Osteoblast (primary cell): Measurements from ENCODE around the gene TRAPPC13. TPM values are rescaled to one million over a fixed set of nuclear protein-coding genes. Genes with fewer than 3 reads are reported as not detected.

Source experiments
- DNase-seq: peaks from one replicate; pipeline ENCODE4 v3.0.0; 2011; ENCODE audit warnings: low spot score, mixed read lengths; ENCODE audit not compliant: insufficient read length; ENCODE audit errors: missing footprints
- H2AFZ ChIP-seq: 2 replicates; pipeline ENCODE4 v1.6.0; 2011; ENCODE audit warnings: mild to moderate bottlenecking, low read length
- H3K27ac ChIP-seq: 2 replicates; pipeline ENCODE4 v1.5.1; 2011; ENCODE audit warnings: mild to moderate bottlenecking, low read depth, low read length, moderate library complexity
- H3K27me3 ChIP-seq: 2 replicates; pipeline ENCODE4 v1.6.0; 2012; ENCODE audit warnings: mild to moderate bottlenecking, control low read depth, inconsistent platforms, low read length, moderate library complexity; ENCODE audit not compliant: insufficient read depth
- H3K36me3 ChIP-seq: 2 replicates; pipeline ENCODE4 v1.5.1; 2011; ENCODE audit warnings: mild to moderate bottlenecking, low read length, control low read depth, moderate library complexity; ENCODE audit not compliant: insufficient read depth
- H3K4me1 ChIP-seq: 2 replicates; pipeline ENCODE4 v1.5.1; 2011; ENCODE audit warnings: mild to moderate bottlenecking, low read length, control low read depth, moderate library complexity; ENCODE audit not compliant: insufficient read depth
- H3K4me2 ChIP-seq: 2 replicates; pipeline ENCODE4 v1.6.0; 2011; ENCODE audit warnings: mild to moderate bottlenecking, low read length; ENCODE audit not compliant: insufficient read depth
- H3K4me3 ChIP-seq: fragments of 200-600 bp; sonication (generic); 3 replicates; pipeline ENCODE4 v1.5.1; 2012; ENCODE audit warnings: mild to moderate bottlenecking, low read length, inconsistent platforms; ENCODE audit not compliant: insufficient read depth
- H3K79me2 ChIP-seq: 2 replicates; pipeline ENCODE4 v1.6.0; 2012; ENCODE audit warnings: mild to moderate bottlenecking, low read length, control low read depth, inconsistent platforms; ENCODE audit not compliant: insufficient read depth
- H3K9me3 ChIP-seq: 2 replicates; pipeline ENCODE4 v1.5.1; 2011; ENCODE audit warnings: low read depth, low read length, control low read depth
- H4K20me1 ChIP-seq: 2 replicates; pipeline ENCODE4 v1.6.0; 2012; ENCODE audit warnings: mild to moderate bottlenecking, low read length, control low read depth; ENCODE audit not compliant: insufficient read depth
- CTCF ChIP-seq: IDR thresholded peaks from 2 replicates; pipeline ENCODE4 v1.5.1; 2011; ENCODE audit warnings: mild to moderate bottlenecking, low read depth, low read length, moderate library complexity; ENCODE audit errors: extremely low read depth
- total RNA-seq: library from RNA; depleted of rRNA; stranded (reverse); fragments of >200 nt; gene quantifications from 2 replicates; pipeline ENCODE4 v1.2.3, GENCODE V29; 2012

TRAPPC13 gene
- total RNA-seq, 1 donor, result 26.1 TPM

DNA sequence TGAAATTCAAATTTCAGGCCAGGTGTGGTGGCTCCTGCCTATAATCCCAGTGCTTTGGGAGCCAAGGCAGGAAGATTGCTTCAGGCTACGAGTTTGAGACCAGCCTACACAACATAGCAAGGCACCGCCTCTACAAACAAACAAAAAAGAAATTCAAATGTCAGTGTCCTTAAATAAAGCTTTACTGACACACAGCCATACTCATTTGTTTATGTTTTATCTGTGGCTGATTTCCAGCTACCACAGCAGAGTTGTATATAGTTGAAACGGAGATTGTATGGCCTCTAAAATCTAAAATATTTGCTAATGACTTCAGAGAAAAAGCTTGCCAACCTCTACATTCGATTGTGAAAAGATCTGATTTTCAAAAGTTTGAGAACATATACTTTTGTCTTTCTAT is 15.4 kb downstream of the TRAPPC13 start:
- no peaks in the 10 kb centered on the region for H4K20me1 ChIP-seq
- H3K4me1 ChIP-seq, result no peaks in the 10 kb centered on the region
- DNase-seq, result no peak
- H3K4me3 ChIP-seq, result no peak overlapping the region
- no peak for TF ChIP-seq CTCF
- H3K4me2 ChIP-seq, result no peak overlapping the region
- peaks cover 48% of the 10 kb centered on the region for H3K36me3 ChIP-seq
- H2AFZ ChIP-seq, result no peak overlapping the region
- H3K9me3 ChIP-seq, result no peaks in the 10 kb centered on the region
- H3K79me2 ChIP-seq, result no peaks in the 10 kb centered on the region
- no peaks in the 10 kb centered on the region for H3K27me3 ChIP-seq
- H3K27ac ChIP-seq, result no peak overlapping the region

DNA sequence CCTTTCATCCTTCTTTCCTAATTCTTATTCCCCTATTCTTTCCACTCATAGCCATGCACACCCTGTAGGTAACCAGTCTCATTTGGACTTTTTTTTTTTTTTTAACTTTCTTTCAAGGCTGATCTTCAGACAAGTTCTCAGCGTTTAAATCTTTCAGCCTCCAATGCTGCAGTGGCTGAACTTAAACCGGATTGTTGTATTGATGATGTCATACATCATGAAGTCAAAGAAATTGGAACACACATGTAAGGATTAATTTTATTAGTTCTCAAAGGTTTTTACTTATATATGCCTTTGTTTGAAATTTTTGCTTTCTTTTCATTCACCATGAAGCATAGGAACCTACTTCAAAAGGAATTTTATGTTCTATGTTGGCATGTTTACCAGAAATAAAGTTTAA is 22.1 kb downstream of the TRAPPC13 start:
- Histone ChIP-seq H3K27ac (no peak overlapping the region), H3K9me3 (no peaks in the 10 kb centered on the region), H3K36me3 (peaks cover 13% of the 10 kb centered on the region), H3K4me1 (no peaks in the 10 kb centered on the region), H3K27me3 (no peaks in the 10 kb centered on the region), H3K4me3 (no peak overlapping the region), H4K20me1 (no peaks in the 10 kb centered on the region), H3K79me2 (no peaks in the 10 kb centered on the region), H2AFZ (no peak overlapping the region), H3K4me2 (no peak overlapping the region)
- DNase-seq, result no peak
- TF ChIP-seq CTCF, result no peak

DNA sequence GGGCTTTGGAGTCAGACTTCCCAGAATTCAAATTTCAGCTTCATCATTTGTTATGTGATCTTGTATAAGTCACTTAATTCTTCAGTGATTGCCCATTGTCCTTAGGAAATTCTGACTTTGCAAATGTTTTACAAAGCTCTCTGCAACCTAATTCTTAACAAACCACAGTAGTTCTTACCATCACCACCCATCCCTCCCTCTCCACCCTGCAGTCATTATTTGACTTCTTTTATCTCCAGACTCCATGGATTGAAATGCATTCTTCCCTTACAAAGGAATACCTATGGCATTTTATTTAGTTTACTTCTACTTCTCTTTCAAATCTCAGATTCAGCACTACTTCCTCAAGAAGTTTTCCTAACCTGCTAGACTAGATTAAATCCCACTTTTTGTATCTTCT is 23.1 kb downstream of the TRAPPC13 start:
- Histone ChIP-seq H3K4me2 (no peak overlapping the region), H3K36me3 (peaks cover 13% of the 10 kb centered on the region), H3K4me1 (no peaks in the 10 kb centered on the region), H3K27ac (no peak overlapping the region), H2AFZ (no peak overlapping the region), H3K4me3 (no peak overlapping the region), H4K20me1 (no peaks in the 10 kb centered on the region), H3K9me3 (no peaks in the 10 kb centered on the region), H3K79me2 (no peaks in the 10 kb centered on the region), H3K27me3 (no peaks in the 10 kb centered on the region)
- DNase-seq, result peak; percentile 2
- no peak for TF ChIP-seq CTCF

GRCh38 chr5:65651144-65651543 is 26.3 kb downstream of the TRAPPC13 start:
- no peak for DNase-seq
- Histone ChIP-seq H3K4me1 (no peaks in the 10 kb centered on the region), H2AFZ (no peak overlapping the region), H3K79me2 (no peaks in the 10 kb centered on the region), H4K20me1 (no peaks in the 10 kb centered on the region), H3K27ac (no peak overlapping the region), H3K4me2 (no peak overlapping the region), H3K27me3 (no peaks in the 10 kb centered on the region), H3K4me3 (no peak overlapping the region), H3K36me3 (peaks cover 10% of the 10 kb centered on the region), H3K9me3 (no peaks in the 10 kb centered on the region)
- no peak for TF ChIP-seq CTCF
